ENCODE measurements around the gene UGT8.

DNA sequence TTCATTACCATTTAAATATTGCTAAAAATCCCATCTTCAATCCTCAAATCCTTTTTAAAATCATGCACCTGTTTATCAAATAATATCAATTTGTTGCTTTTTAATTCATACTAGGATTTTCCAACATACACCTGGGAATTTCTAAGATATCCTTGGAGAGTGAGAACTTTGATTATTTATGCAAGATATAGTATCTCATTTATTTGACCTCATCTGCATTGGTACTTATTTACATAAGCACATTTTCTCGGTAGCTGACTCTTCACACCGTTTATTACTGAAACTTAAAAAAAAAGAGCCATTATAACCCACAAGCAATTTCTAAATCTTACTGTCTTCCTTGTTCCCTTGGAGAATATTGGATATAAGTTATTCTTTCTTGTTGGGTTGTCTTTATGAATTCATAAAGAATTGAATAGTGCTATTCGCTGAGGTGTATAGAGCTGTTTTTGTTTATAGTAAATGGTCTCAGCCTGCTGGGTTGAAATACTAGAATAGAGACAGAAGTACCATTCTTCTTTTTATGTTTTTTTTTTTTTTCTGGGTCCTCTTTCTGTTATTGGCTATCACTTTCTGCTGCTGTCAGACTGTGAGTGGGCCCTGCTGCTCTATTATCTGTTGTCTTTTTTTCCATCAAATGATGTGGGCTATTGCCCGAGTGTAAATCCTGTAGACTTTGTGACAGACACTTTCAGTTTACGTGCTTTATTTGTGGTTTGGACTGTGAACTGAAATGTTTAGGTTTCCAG, 2.9 kb downstream of the UGT8 start:
- TF ChIP-seq, protein P1, sequence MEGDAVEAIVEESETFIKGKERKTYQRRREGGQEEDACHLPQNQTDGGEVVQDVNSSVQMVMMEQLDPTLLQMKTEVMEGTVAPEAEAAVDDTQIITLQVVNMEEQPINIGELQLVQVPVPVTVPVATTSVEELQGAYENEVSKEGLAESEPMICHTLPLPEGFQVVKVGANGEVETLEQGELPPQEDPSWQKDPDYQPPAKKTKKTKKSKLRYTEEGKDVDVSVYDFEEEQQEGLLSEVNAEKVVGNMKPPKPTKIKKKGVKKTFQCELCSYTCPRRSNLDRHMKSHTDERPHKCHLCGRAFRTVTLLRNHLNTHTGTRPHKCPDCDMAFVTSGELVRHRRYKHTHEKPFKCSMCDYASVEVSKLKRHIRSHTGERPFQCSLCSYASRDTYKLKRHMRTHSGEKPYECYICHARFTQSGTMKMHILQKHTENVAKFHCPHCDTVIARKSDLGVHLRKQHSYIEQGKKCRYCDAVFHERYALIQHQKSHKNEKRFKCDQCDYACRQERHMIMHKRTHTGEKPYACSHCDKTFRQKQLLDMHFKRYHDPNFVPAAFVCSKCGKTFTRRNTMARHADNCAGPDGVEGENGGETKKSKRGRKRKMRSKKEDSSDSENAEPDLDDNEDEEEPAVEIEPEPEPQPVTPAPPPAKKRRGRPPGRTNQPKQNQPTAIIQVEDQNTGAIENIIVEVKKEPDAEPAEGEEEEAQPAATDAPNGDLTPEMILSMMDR (tag by site-specific recombination; IDR thresholded peaks at IDR 0.05): no peak
- TF ChIP-seq ZNF239 (tag by site-specific recombination; IDR thresholded peaks at IDR 0.05) (no peak), ZNF138 (tag by site-specific recombination; IDR thresholded peaks at IDR 0.05; ENCODE audit: borderline replicate concordance) (no peak), ZNF830 (tag by site-specific recombination; IDR thresholded peaks at IDR 0.05; ENCODE audit: low read depth) (no peak), ZNF292 (tag by site-specific recombination; IDR thresholded peaks at IDR 0.05; ENCODE audit: borderline replicate concordance, low read depth) (no peak)

Measured in HEK293 (cell line).